Measurements from ENCODE around the gene PDZD2. TPM values are rescaled to one million over a fixed set of nuclear protein-coding genes. Genes with fewer than 3 reads are reported as not detected.
A peak's percentile ranks its signal among the peaks of the same experiment; 100 is the strongest.

Gene PDZD2
- total RNA-seq, 1 donor from 2014 or later: 105 TPM

- intact Hi-C loops (cut with DNase I): no loop called here
- DNase-seq (ENCODE audit: low spot score) (no peak), ATAC-seq (no peak)
Observed at GRCh38 chr5:32087086-32088082, 448.5 kb downstream of the PDZD2 start.

GRCh38 chr5:32088214-32088613 lies 449.3 kb downstream of the PDZD2 start:
- DNase-seq (ENCODE audit: low spot score) (no peak), ATAC-seq (no peak)
- intact Hi-C loops (cut with DNase I): no loop called here

- DNase-seq (ENCODE audit: low spot score): no peak
- no peak for ATAC-seq
- intact Hi-C loops (cut with DNase I): no loop called here
Observed at GRCh38 chr5:32089146-32090000, 450.4 kb downstream of the PDZD2 start.

- intact Hi-C loops (cut with DNase I): no loop called here
Observed at GRCh38 chr5:32090026-32090754, 451.3 kb downstream of the PDZD2 start.

GRCh38 chr5:32090755-32091128 lies 451.8 kb downstream of the PDZD2 start:
- DNase-seq (ENCODE audit: low spot score): no peak
- intact Hi-C loops (cut with DNase I): no loop called here
- no peak for ATAC-seq

More at GRCh38 chr5:32090026-32090754, 451.3 kb downstream of the PDZD2 start:
- ATAC-seq: no peak
- no peak for DNase-seq (ENCODE audit: low spot score)

GRCh38 chr5:32092938-32093812 lies 454.2 kb downstream of the PDZD2 start:
- DNase-seq (ENCODE audit: low spot score) (peak; percentile 79), ATAC-seq (peak; percentile 82)
- intact Hi-C loops (cut with DNase I): no loop called here

GRCh38 chr5:32094691-32095090 lies 455.8 kb downstream of the PDZD2 start:
- DNase-seq (ENCODE audit: low spot score) (no peak), ATAC-seq (no peak)
- intact Hi-C loops (cut with DNase I): no loop called here

- intact Hi-C loops (cut with DNase I): no loop called here
- ATAC-seq (peak; percentile 68), DNase-seq (ENCODE audit: low spot score) (no peak)
Observed at GRCh38 chr5:32095261-32095671, 456.3 kb downstream of the PDZD2 start.

- intact Hi-C loops (cut with DNase I): no loop called here
Observed at GRCh38 chr5:32096891-32097595, 458.1 kb downstream of the PDZD2 start.

GRCh38 chr5:32098291-32098690 lies 459.4 kb downstream of the PDZD2 start:
- ATAC-seq (no peak), DNase-seq (ENCODE audit: low spot score) (no peak)
- intact Hi-C loops (cut with DNase I): no loop called here

More at GRCh38 chr5:32096891-32097595, 458.1 kb downstream of the PDZD2 start:
- DNase-seq (ENCODE audit: low spot score) (no peak), ATAC-seq (no peak)

GRCh38 chr5:32098890-32099310 lies 460.0 kb downstream of the PDZD2 start:
- ATAC-seq (no peak), DNase-seq (ENCODE audit: low spot score) (no peak)
- intact Hi-C loops (cut with DNase I): no loop called here

- intact Hi-C loops (cut with DNase I): no loop called here
- DNase-seq (ENCODE audit: low spot score) (no peak), ATAC-seq (no peak)
Observed at GRCh38 chr5:32099486-32100035, 460.6 kb downstream of the PDZD2 start.

GRCh38 chr5:32100230-32100629 lies 461.3 kb downstream of the PDZD2 start:
- peak; percentile 44 for ATAC-seq
- no peak for DNase-seq (ENCODE audit: low spot score)
- intact Hi-C loops (cut with DNase I): no loop called here

- no peak for ATAC-seq
- no peak for DNase-seq (ENCODE audit: low spot score)
- intact Hi-C loops (cut with DNase I): no loop called here
Observed at GRCh38 chr5:32100691-32101302, 461.9 kb downstream of the PDZD2 start.

GRCh38 chr5:32102254-32102986 lies 463.5 kb downstream of the PDZD2 start:
- no peak for DNase-seq (ENCODE audit: low spot score)
- intact Hi-C loops (cut with DNase I): no loop called here
- no peak for ATAC-seq

GRCh38 chr5:32103521-32103920 lies 464.6 kb downstream of the PDZD2 start:
- ATAC-seq: no peak
- intact Hi-C loops (cut with DNase I): no loop called here
- no peak for DNase-seq (ENCODE audit: low spot score)

All from sciatic nerve (tissue), 2 donors.